ENCODE data around the gene POFUT2.
A peak's percentile ranks its signal among the peaks of the same experiment; 100 is the strongest.
"Not testable (repeated sequence)": the region's sequence is repeated elsewhere in the genome, so short reads cannot be mapped to it uniquely, and the experiment has no call there.

The POFUT2 gene

DNA sequence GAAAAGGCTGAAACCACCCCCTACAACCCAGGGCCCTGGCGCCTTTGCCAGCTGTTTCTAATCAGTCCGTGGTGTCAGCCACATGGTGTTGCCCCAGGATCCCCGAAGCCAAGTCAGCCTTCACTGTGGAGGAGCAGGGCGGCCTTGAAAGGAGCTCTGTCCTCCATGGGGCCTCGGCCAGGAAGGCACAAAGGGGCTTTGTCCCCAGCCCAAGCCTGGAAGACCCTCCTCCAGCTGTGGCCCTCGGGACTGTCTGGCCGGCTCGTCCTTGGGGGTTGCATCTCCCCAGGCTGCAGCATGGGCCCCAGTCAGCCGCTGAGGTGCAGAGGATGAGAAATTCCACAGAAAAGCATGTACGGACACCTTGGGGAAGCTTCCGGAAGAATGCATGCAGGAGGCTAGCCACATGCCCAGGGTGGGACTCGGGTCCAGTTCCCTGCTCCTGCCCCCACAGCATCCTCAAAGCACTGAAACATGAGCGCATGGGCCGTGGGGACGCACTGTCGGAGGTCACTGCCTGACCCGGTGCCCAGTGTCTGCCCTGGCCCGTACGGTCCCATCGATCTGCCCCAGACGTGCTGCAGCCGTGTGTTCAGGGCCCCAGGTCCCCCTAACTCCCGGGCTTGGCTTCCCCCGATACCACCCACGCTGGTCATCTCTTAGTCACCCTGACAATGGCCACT, 38.6 kb upstream of the POFUT2 start:
- peak; percentile 83 for DNase-seq (ENCODE audit: low spot score)

GRCh38 chr21:45325206-45326168, 37.8 kb upstream of the POFUT2 start:
- DNase-seq (ENCODE audit: low spot score): no peak

DNA sequence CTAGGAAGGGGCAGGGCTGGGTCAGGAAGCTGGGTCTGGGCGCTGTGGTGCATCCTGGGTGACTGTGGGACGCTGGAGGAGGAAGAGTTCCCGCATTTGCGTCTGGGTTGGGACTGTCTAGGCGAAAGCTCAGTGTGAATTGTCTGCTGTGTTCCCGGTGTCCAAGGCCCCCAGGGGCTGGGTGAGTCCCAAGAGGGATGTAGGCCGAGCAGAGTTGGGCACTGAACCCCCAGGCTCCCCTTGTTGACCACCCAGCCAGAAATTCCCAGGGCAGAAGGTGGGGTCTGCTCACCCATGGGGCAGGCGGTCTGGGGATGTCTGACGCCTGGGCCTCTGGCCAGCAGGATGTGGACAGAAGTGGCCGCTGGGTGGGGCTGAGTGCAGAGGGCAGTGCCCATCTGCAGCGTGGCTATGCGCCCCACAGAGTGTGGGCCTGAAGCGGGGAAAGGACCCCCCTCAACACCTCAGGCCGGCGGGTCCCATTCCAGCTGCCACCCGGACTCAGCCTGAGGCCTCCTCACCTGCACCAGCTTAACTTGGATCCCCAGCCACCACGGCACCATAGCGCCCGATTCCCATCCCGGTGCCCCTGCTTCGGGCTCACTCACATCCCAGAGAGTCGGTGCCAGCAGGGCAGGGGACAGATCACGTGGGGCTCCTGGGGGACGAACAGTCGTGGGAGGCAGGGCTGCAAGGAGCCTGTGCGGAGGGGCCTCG, 37.0 kb upstream of the POFUT2 start:
- DNase-seq (ENCODE audit: low spot score): no peak

DNA sequence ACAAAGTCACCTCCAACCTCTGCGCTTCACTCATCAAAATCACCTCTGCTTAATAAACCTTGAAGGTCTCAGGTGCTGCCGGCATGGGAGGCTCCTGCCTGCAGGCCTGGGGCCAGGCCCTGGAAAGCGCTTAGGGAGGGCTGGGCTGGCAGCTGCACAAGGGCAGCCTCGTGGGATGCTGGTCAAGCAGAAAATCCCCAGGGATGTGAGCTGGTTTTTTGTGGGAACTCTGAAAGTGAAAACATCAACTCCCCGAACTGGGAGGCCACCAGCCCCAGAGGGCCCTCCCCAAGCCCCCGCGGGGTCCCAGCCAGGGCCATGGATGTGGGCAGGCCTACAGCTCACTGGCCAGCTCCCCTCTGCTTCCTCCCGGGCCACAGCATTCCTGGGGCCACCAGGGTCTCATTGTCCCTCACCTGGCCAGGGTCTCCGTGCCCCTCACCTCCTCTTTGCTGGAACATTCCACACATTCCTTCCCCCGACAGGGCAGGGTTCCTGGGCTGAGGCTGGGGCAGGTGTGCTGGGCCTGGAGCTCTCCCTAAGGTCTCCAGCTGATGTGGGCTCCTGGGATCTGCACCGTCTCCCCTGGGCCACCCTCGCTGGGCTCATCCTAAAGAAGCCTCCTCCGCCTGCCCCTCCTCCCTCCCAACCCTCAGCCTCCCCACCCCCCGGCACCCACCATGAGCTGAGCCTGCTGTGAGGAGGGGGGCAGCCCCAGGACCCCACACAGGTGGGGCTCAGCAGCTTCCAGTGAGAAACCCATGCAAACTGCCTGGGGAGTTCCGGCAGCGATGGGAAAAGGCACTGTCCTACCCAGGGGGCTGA, 36.0 kb upstream of the POFUT2 start:
- no peak for DNase-seq (ENCODE audit: low spot score)

DNA sequence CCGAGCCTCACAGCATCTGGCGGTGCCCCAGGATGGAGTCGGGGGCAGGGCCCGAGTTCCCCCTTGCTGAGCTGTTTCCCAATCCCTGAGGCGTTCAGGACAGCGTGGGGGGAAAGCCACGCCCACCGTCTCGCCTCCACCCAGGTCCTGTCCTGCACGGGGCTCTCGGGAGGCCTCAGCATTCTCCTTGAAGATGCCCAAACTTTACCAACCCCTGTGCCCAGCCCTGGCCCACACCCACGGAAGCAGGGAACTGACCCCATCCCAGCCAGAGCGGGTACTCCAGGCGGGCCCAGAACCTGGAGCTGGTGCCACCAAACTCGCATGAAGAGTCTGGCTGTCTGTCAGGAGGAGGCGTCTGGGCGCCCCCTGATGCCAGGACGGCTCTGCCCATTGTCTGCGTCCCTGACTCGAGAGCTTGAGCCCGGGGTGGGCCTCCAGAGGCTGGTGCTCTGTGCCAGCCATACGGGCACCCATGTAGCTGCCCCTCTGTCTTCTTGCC, 35.3 kb upstream of the POFUT2 start:
- no peak for DNase-seq (ENCODE audit: low spot score)

DNA sequence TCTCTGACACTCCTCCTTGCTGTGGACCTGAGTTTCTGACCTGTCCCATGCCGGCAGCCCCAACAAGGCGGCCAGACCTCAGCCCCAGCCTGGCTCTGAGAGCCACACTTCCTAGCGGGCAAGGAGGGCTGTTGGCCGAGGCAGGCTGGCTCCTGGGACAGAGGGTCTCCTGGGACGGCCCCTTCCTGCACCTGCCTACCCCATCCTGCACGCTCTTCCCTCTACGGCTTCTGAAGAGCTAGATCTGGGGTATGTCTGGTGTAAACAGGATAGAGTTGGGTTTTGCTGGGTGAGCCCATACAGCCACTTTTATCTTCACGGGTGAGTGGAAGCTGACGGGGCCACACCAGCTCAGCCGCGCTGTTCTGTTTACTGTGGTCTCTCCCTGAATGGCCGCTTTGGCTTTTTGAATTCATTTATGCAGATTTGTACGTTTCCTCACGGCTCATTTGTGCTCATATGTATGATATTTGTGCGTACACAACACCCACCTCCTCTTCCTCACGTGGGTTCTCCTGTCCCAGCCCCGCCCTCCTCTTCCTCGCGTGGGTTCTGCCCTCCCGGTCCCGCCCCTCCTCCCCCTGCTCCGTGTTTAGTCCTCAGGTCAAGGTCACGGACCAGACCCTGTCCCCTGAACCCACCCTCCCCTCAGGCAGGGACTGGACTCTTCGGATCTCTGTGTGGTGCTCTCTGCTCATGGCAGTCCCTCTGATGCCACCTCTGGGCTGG, 34.7 kb upstream of the POFUT2 start:
- no peak for DNase-seq (ENCODE audit: low spot score)

DNA sequence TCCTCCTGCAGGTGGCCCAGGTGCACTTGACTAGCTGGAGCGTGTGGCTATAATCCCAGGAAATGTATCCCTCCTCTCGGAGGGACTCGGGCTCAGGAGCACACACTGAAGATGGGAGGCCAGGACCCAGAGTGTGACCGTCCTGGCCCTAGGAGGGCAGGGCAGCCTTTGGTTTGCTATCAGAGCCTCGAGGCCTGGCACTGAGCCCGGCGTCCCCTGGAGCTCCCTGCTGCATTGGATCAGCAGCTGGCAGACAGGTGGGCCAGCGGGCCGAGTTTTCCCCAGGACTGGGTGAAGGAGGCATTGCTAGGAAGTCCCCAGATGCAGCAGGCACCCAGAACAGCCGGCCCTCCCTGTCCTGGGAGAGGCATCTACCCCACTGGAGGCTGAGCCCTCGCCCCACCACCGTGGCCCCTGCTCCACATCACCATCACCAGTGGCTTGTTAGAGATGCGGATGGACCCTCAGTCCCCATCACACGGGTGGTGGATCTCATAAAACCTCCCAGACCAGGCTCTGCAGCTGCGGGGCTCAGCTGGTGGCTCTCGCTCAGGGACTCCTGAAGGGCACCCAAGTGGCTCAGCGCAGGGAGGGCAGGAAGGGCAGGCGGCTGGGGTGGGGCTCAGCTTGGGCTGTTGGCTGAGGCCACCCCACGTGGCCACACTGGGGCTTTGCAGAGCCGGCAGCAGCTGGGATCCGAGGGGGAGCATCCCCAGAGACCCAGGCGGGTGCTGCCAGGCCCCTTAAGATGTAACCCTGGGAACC, 32.7 kb upstream of the POFUT2 start:
- no peak for DNase-seq (ENCODE audit: low spot score)

GRCh38 chr21:45319461-45320211, 31.9 kb upstream of the POFUT2 start:
- no peak for DNase-seq (ENCODE audit: low spot score)

DNA sequence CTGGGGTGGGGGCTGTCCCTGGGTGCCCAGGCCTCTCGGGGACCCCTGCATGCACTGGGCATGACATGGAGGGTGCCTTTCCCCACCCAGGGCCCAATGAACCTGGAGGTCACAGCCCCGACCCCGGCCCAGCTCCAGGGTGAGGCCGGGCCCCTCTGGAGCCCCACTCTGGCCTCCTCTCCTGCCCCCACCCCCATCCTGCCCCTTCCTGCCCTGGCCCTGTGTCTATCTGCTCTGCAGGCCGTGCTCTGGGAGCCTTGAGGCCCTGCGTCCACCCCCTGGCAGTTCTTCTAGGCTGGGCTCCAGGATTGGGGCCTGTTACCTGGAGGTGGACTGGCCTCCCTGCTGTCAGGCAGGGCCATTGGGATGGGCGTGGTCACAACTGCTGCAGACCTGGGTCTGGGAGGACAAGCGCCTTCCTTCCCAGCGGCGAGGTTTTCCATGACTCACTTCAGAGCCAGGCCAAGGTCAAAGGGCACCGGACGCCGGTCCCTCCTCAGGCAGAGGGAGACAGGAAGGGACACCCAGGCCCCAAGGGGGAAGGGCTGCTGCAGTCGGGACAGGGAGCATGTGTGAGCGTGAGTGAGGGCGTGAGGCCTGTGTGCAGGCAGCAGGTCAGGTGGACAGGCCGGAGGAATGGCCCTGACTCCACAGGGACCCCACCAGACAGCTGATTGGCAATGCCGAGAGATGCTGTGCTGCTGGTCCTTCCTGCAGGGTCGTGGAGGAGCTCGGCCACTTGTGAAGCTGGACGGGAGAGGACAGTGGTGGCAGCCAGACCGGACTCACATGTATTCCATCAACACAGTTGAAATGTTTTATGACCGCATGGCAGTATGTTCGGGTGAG, 31.1 kb upstream of the POFUT2 start:
- DNase-seq (ENCODE audit: low spot score): no peak

GRCh38 chr21:45318146-45318555, 30.5 kb upstream of the POFUT2 start:
- no peak for DNase-seq (ENCODE audit: low spot score)

DNA sequence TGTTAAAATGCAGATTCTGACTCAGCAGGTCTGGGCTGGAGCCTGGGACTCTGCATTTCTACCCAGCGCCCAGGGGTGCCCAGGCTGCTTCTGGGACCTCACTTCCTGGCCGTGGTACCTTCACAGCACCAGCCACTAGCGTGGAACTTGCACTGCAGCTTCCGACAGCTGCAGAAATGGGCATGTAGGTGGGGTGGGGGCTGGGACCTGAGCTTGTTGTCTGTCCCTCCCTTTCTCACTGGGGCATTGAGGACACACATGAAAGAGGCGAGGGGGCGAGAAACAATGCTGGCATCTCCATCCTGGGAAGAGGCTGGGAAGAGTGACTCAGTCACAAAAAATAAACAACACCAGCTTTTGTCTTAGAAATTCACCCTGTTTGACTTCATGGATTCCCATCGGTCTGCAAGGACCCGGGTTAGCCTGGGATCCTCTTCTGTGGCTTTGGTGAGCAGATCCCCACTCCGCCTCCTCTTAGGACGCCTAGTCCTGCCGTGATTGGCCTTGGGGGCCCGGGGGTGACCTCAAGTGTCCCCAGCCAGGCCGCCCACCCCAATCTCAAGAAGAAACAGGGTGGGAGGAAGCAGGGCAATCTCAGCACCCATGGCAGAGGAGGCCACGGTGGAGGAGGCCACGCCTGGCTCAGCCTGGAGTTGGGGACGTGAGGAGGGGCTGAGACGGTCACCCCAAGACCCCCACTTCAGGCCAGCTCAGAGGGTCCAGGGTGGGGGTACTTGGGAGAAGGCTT, 29.9 kb upstream of the POFUT2 start:
- DNase-seq (ENCODE audit: low spot score): no peak

GRCh38 chr21:45316871-45317397, 29.2 kb upstream of the POFUT2 start:
- no peak for DNase-seq (ENCODE audit: low spot score)

DNA sequence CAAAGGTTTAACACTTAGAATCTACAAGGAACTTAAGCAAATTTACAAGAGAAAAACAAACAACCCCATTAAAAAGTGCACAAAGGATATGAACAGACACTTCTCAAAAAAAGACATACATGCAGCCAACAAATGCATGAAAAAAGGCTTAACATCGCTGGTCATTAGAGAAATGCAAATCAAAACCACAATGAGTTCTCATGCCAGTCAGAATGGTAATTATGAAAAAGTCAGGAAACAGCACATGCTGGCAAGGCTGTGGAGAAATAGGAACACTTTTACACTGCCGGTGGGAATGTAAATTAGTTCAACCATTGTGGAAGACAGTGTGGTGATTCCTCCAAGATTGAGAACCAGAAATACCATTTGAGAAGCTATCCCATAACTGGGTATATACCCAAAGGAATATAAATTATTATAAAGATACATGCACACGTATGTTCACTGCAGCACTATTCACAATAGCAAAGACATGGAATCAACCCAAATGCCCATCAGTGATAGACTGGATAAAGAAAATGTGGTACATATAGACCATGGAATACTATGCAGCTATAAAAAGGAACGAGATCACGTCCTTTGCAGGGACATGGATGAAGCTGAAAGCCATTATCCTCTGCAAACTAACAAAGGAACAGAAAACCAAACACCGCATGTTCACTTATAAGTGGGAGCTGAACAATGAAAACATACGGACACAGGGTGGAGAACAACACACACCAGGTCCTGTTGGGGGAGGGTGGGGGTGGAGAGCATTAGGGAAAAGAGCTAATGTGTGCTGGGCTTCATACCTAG, 28.2 kb upstream of the POFUT2 start:
- not testable (repeated sequence) for DNase-seq (ENCODE audit: low spot score)

GRCh38 chr21:45313682-45314081, 26.0 kb upstream of the POFUT2 start:
- no peak for DNase-seq (ENCODE audit: low spot score)

GRCh38 chr21:45313015-45313414, 25.3 kb upstream of the POFUT2 start:
- no peak for DNase-seq (ENCODE audit: low spot score)

DNA sequence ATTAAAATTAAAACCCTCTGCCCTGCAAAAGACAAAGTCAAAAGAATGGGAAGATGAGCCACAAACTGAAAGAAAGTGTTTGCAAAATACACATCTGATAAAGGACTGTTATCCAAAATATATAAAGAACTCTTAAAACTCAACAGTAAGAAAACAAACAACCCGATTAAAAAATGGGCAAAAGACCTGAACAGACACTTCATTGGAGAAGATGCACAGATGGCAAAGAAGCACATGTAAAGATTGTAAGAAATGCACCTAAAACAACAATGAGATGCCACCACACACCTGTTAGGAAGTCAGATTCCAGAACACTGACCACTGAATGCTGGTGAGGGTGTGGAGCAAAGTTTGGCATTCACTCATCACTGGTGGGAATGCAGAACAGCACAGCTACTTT, 24.6 kb upstream of the POFUT2 start:
- no peak for DNase-seq (ENCODE audit: low spot score)

DNA sequence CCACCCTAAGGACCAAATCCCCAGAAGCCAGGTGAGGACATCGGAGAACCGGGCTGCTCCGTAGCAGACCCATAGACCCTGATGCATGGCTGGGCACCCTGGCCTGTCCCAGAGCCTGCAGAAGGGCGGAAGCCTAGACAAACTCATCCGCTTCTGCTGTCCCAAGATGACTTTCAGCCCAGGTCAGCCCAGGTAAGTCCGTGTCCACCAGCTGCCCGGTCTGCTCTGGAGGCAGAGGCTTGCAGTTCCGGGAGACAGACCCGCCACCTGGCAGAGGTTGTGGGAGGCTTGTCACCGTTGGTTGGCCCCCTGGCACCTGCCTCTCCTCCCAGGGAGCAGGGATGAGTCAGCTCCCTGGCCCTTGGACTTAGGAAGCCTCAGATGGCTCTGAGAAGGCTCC, 22.8 kb upstream of the POFUT2 start:
- DNase-seq (ENCODE audit: low spot score): no peak

All from globus pallidus (tissue), 1 donor.